NCI-H2029 treated with DMSO at 0.1 percent for 48 hours (cell line): ENCODE measurements around the gene CFAP97D1.

Experiments
- DNase-seq: peaks from one replicate; lab custom pipeline; 2025; lab: John Stamatoyannopoulos, UW

CFAP97D1 gene

DNA sequence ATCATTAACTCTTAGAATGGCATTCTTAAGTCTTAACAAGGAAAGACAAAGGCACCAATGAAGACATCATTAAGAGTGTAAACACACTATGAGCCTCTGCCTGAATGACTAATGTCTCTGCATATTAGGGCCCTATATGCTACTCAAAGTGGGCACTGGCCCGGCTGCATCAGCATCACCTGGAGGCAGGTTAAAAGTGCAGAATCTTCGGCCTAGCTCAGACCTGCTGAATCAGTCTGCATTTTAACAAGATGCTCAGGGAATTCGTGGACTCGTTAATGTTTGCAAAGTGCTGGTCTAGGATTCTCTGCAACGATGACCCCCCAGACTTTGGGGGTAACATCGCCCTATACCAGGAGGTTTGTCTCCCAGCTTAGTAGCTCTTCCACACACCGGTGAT is 46.0 kb downstream of the CFAP97D1 start:
- no peak for DNase-seq

GRCh38 chr17:43827596-43827995 is 47.4 kb downstream of the CFAP97D1 start:
- DNase-seq: no peak

GRCh38 chr17:43829738-43830137 is 49.5 kb downstream of the CFAP97D1 start:
- DNase-seq: no peak

GRCh38 chr17:43830510-43831140 is 50.4 kb downstream of the CFAP97D1 start:
- no peak for DNase-seq

GRCh38 chr17:43831633-43832032 is 51.4 kb downstream of the CFAP97D1 start:
- no peak for DNase-seq

DNA sequence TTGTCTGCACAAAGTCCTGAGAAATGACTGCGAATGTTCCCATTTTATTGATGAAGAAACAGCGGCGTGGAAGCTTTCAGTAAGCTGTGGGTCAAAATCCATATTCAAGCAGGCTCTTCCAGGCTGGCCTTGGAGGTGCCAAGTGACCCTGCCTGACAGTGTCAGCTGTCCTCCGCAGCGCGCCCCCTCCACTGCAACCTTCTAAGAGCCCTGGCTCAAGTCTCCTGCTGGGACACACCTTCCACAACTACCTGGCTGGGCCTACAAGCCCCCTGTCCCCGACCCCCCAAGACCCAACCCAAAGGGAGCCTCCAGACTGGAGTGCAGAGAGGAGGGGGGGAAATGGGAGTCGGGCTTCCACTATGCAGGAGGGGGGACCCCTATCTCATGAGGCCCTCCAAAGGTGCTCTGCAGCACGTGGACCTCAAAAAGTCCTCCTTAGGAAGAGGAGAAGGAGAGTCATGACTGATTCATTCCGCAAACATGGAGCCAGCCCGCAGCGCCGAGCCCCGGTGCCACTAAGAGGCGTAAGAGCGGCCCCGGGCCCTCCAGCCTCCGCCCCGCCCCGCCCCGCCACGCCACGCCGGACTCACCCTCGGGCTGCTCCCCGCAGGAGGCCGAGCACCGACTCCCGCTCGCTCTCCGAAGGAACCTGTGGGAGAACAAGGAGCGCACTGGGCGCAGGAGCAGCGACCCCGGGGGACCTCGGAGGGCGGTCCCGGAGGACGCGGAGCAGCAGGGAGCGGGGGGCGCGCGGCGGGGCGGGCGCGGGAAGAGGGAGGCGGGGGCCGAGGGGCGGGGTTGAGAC is 52.1 kb downstream of the CFAP97D1 start:
- no peak for DNase-seq

GRCh38 chr17:43832976-43833829 is 53.0 kb downstream of the CFAP97D1 start, which contains the start of gene MPP3:
MPP3 (minus strand) TSS chr17:43833146; CDS start chr17:43831906, 1,240 bp downstream.
- DNase-seq: no peak

DNA sequence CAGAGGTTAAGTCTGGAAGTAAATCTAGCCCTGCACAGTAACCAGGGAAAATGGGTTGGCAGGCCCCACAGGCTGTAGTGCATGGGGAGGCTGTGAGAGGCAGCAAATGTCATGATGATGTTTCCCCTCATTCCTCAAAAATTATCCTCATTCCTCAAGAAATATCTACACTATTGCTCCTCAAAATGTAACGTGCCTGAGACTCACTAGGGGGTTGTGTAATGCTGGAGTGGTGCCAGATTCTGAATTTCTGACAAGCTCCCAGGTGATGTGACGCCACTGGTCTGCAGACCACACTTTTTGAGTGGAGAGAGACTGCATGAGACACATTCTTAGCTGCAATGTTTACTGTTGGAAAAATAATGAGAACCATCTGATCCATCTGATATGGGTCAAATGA is 53.9 kb downstream of the CFAP97D1 start:
- no peak for DNase-seq
